ENCODE data around the gene PHIP. TPM values are rescaled to one million over a fixed set of nuclear protein-coding genes. Genes with fewer than 3 reads are reported as not detected.

The PHIP gene
- total and polyA plus RNA-seq, 10 of the 15 experiments (the other 5 are each of a cell fraction or from before 2014, with no cell fraction given): 8.5 to 34.6 (median 17.9) TPM

GRCh38 chr6:79010422-79010821 is 67.6 kb downstream of the PHIP start (continued):
- TF ChIP-seq E4F1 (IDR thresholded peaks at IDR 0.05; ENCODE audit: borderline replicate concordance, partially characterized antibody): no peak
- TF ChIP-seq TCF3 (IDR thresholded peaks at IDR 0.05; ENCODE audit: borderline replicate concordance, insufficient read depth, low read depth, low read length): no peak
- TF ChIP-seq POU2F2 (IDR thresholded peaks at IDR 0.05; ENCODE audit: borderline replicate concordance, low read depth, low read length): no peak
- TF ChIP-seq PML (IDR thresholded peaks at IDR 0.05; ENCODE audit: low read length): no peak
- TF ChIP-seq ZBTB40 (IDR thresholded peaks at IDR 0.05; ENCODE audit: borderline replicate concordance): no peak

- H3K79me2 ChIP-seq (ENCODE audit: control insufficient read depth, insufficient read depth, low read length): no peaks in the 10 kb centered on the region
- H2AFZ ChIP-seq (ENCODE audit: control insufficient read depth, low read depth, low read length): no peak overlapping the region
- intact Hi-C loops (cut with micrococcal nuclease; ENCODE audit: unreplicated experiment): no loop called here
- FAIRE-seq (no peak), DNase-seq (ENCODE audit: low read depth, low spot score) (no peak), ATAC-seq (no peak)
- SMC1A ChIA-PET (ENCODE audit: uncharacterized antibody, unreplicated experiment): interaction anchor here (0.6 to 3.3 kb wide), 6 partner anchors 10 to 70 kb away, joined by 3 to 9 read pairs (median 3); no protein-coding TSS in a partner anchor
- no peak overlapping the region for H3K9ac ChIP-seq (ENCODE audit: control insufficient read depth, insufficient read depth, low read length)
- H3K4me2 ChIP-seq (ENCODE audit: control insufficient read depth, insufficient read depth): no peak overlapping the region
- in situ Hi-C loops (cut with MboI): no loop called here
- no peaks in the 10 kb centered on the region for H3K9me3 ChIP-seq (replicated peaks; ENCODE audit: control insufficient read depth, insufficient read depth, low read length)
- CTCF ChIA-PET: interaction anchor here (1.4 to 1.6 kb wide), 3 partner anchors 10 to 22 kb away, joined by 3 to 5 read pairs (median 3); no protein-coding TSS in a partner anchor
- BruUV-seq (replicated peaks): no TSS peak
- H3K27me3 ChIP-seq (replicated peaks in 1 of 2; ENCODE audit: control insufficient read depth in 2 of 2, insufficient read depth in 2 of 2, low read length in 1 of 2): no peaks in the 10 kb centered on the region
- peaks cover 0 to 3% of the 10 kb centered on the region in 2 experiments; a peak in 2 of 4 replicates for H3K36me3 ChIP-seq (ENCODE audit: control insufficient read depth in 2 of 2, insufficient read depth in 2 of 2, low read length in 1 of 2)
- POLR2A ChIA-PET: no interaction called here
- H4K20me1 ChIP-seq (ENCODE audit: control insufficient read depth, insufficient read depth): no peaks in the 10 kb centered on the region
- WGBS (ENCODE audit: insufficient coverage, insufficient replicate concordance, low lambda C conversion rate, missing lambda C conversion rate): 96% methylated on average over 1 of the region's 1 CpG
- H3K4me1 ChIP-seq (ENCODE audit: control insufficient read depth, insufficient read depth, low read length): no peaks in the 10 kb centered on the region
- RAD21 ChIA-PET (ENCODE audit: unreplicated experiment): interaction anchor here (0.6 kb wide), 1 partner anchor 495 kb away, joined by 3 read pairs; no protein-coding TSS in a partner anchor
- no peak overlapping the region for H3K27ac ChIP-seq (ENCODE audit: control insufficient read depth, insufficient read depth)
- no peak overlapping the region for H3K4me3 ChIP-seq
- TF ChIP-seq ZNF622 (IDR thresholded peaks at IDR 0.05) (no peak), KDM1A (IDR thresholded peaks at IDR 0.05; ENCODE audit: borderline replicate concordance) (no peak), CBX3 (IDR thresholded peaks at IDR 0.05; ENCODE audit: borderline replicate concordance, low read depth) (no peak), BHLHE40 (IDR thresholded peaks at IDR 0.05; ENCODE audit: borderline replicate concordance in 1 of 2, low read depth in 2 of 2, low read length in 1 of 2) (no peak), MYB (IDR thresholded peaks at IDR 0.05; ENCODE audit: borderline replicate concordance, low read depth, low read length) (no peak), REST (IDR thresholded peaks at IDR 0.05; ENCODE audit: low read depth, low read length) (no peak)
Observed at GRCh38 chr6:79009819-79010218, 68.2 kb downstream of the PHIP start.

Data from GM12878 (cell line).